Measurements from ENCODE around the gene L1CAM. TPM values are rescaled to one million over a fixed set of nuclear protein-coding genes. Genes with fewer than 3 reads are reported as not detected.

L1CAM gene
- total and polyA plus RNA-seq, 9 of the 15 experiments (the other 6 are each of a cell fraction or from before 2014, with no cell fraction given) = 0.09 to 0.86 (median 0.26) TPM; not detected in 3

- TF ChIP-seq ZBTB34 (CRISPR knock-in tag; IDR thresholded peaks at IDR 0.05) (no peak), TFAP4 (CRISPR knock-in tag; IDR thresholded peaks at IDR 0.05; ENCODE audit: borderline replicate concordance) (no peak), JUN (IDR thresholded peaks at IDR 0.05; ENCODE audit: borderline replicate concordance, low read depth, low read length) (no peak), JUN (CRISPR knock-in tag; IDR thresholded peaks at IDR 0.05; ENCODE audit: borderline replicate concordance) (no peak)
Measured at GRCh38 chrX:153865321-153865580, 20.7 kb downstream of the L1CAM start (continued).

GRCh38 chrX:153864561-153865320 is 21.2 kb downstream of the L1CAM start:
- no peak overlapping the region for H3K9ac ChIP-seq (ENCODE audit: insufficient read depth in 1 of 2, low read depth in 2 of 2, low read length in 2 of 2)
- POLR2A ChIA-PET = no interaction called here
- no TSS peak for BruUV-seq (replicated peaks)
- CTCF ChIA-PET (ENCODE audit: low intra/inter-chr PET ratio) = no interaction called here
- no peak overlapping the region for H3K4me2 ChIP-seq (ENCODE audit: insufficient read depth, low read length)
- intact Hi-C loops (cut with micrococcal nuclease) = no loop called here
- no peaks in the 10 kb centered on the region for H3K9me1 ChIP-seq (ENCODE audit: control insufficient read depth, insufficient read depth, low read length)
- H3K4me1 ChIP-seq (replicated peaks in 1 of 2; ENCODE audit: control insufficient read depth in 2 of 2, insufficient read depth in 2 of 2, low read length in 2 of 2) = peaks cover 0 to 32% of the 10 kb centered on the region in 2 experiments; a peak in 2 of 5 replicates
- no peaks in the 10 kb centered on the region for H3K79me2 ChIP-seq (ENCODE audit: control insufficient read depth, insufficient read depth, low read length)
- H3K36me3 ChIP-seq (ENCODE audit: control insufficient read depth, insufficient read depth, low read length) = no peaks in the 10 kb centered on the region
- no peak overlapping the region for H3K4me3 ChIP-seq
- no peak for DNase-seq (ENCODE audit: extremely low read depth in 1 of 4, low spot score in 3 of 4)
- TF ChIP-seq SAFB (IDR thresholded peaks at IDR 0.05; ENCODE audit: borderline replicate concordance, low read depth, low read length) (no peak), CBX1 (IDR thresholded peaks at IDR 0.05; ENCODE audit: low read depth) (no peak), HMG20A (CRISPR knock-in tag; conservative IDR thresholded peaks at IDR 0.05) (no peak), KLF10 (CRISPR knock-in tag; IDR thresholded peaks at IDR 0.05) (no peak)
- no peak for FAIRE-seq
- H3K9me3 ChIP-seq (replicated peaks; ENCODE audit: control insufficient read depth, insufficient read depth, low read depth, low read length) = no peaks in the 10 kb centered on the region
- H2AFZ ChIP-seq (ENCODE audit: low read depth, low read length) = no peak overlapping the region
- in situ Hi-C loops (cut with MboI) = no loop called here
- no peak for ATAC-seq
- H3K27me3 ChIP-seq (ENCODE audit: control insufficient read depth in 2 of 2, insufficient read depth in 2 of 2, low read length in 2 of 2) = peaks cover 17 to 76% of the 10 kb centered on the region in 2 experiments; a peak in 4 of 5 replicates
- 10% methylated on average over 22 of the region's 30 CpGs for WGBS (ENCODE audit: insufficient coverage, low coverage, missing lambda C conversion rate)
- H4K20me1 ChIP-seq (replicated peaks; ENCODE audit: control insufficient read depth, insufficient read depth, low read length) = 0 out of 2 replicates have a peak, but pooled peaks cover 10% of the 10 kb centered on the region
- no peak overlapping the region for H3K27ac ChIP-seq (ENCODE audit: extremely low read depth, low read depth, low read length)

Data from K562 (cell line).